GM21360 (cell line): ENCODE results near the gene ACRV1.
A peak's percentile ranks its signal among the peaks of the same experiment; 100 is the strongest.

Experiments
- ATAC-seq: cut with Tn5 transposase; IDR thresholded peaks from one replicate; pipeline ENCODE4 v1.9.1; 2021; ENCODE audit warnings: mild to moderate bottlenecking, moderate library complexity; ENCODE audit not compliant: unreplicated experiment

Gene ACRV1

DNA sequence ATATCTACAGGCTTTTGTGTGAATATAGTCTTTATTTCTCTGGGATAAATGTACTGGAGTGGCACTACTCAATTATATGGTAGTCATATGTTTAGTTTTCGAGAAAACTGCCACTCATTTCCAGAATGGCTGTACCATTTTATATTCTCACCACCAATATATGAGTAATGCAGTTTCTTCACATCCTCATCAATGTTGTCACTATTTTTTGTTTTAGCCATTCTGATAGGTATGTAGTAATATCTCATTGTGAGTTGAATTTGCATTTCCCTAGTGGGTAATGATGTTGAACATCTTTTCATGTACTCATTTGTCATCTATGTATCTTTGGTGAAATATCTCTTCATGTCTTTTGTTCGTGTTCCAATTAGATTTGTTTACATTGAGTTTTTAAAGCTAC, 18.0 kb downstream of the ACRV1 start:
- no peak for ATAC-seq

DNA sequence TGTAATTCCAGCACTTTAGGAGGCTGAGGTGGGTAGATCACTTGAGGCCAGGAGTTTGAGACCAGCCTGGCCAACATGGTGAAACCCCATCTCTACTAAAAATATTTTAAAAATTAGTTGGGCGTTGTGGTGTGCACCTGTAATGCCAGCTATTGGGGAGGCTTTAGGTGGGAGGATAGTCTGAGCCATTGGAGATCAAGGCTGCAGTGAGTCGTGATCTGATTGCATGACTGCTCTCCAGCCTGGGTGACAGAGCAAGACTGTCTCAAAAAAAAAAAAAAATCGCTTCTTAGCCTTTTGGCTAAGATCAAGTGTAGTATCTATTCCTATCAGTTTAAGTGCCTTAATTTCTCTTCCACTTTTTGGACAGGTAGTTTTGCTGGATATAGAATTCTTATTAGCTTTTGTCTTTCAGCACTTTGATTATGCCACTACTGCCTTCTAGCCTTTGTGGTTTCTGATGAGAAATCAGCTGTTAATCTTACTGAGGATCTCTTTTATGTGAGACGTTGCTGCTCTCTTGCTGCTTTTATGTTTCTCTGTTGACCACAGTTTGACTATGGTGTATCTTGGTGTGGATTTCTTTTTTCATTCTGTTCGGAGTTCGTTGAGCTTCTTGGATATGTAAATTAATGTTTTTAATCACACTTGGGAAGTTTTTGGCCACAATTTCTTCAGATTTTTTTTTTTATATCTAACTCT, 31.0 kb downstream of the ACRV1 start:
- ATAC-seq, result no peak

DNA sequence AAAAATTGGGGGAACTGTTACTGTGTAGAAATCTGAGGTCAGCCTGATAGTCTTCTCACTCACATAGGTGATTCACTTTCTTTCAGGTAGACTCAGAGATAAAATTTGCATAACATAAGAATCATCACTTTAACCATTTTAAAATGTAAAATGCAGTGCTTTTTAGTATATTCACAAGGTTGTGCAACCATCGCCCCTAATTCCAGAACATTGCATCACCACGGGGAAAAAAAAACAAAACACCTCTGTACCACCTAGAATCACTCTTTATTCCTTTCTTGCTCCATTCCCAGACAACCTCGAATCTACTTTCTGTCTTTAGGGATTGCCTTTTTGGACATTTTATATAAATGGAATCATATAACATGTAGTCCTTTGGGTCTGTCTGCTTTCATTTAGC, 34.8 kb downstream of the ACRV1 start:
- no peak for ATAC-seq

- no peak for ATAC-seq
Observed at GRCh38 chr11:125638315-125638714, 42.3 kb downstream of the ACRV1 start.

- ATAC-seq, result no peak
Observed at GRCh38 chr11:125637840-125638239, 42.8 kb downstream of the ACRV1 start.

- no peak for ATAC-seq
Observed at GRCh38 chr11:125627236-125627910, 53.3 kb downstream of the ACRV1 start.

GRCh38 chr11:125626288-125626950, 54.2 kb downstream of the ACRV1 start:
- peak; percentile 40 for ATAC-seq

GRCh38 chr11:125625630-125626287, 54.9 kb downstream of the ACRV1 start:
- peak; percentile 82 for ATAC-seq

DNA sequence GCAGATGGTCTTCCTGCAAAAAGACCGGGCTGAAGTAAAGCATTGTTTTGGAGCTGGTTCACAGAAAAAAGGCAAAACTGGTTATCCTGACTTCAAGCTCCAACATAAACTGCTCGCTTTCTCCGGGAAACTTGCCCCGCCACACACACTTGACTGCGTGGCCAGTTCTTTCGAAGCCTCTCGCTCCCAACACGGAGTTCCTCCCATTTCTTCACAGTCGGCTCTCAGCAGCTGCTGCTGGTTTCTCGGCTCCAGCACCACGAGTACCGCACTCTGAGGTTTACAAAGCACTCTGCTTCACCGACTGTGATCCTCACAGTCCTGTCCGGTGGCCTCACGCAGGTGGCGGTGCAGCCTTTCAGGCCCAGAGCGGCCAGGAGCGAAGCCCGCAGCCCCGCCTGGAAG, 55.4 kb downstream of the ACRV1 start:
- ATAC-seq, result no peak

- ATAC-seq, result no peak
Observed at GRCh38 chr11:125624756-125625213, 55.9 kb downstream of the ACRV1 start, which contains the start of gene CHEK1. Gene CHEK1, plus strand, starts transcription at chr11:125625163. Its CDS starts 1,606 bp downstream, at chr11:125626769.

DNA sequence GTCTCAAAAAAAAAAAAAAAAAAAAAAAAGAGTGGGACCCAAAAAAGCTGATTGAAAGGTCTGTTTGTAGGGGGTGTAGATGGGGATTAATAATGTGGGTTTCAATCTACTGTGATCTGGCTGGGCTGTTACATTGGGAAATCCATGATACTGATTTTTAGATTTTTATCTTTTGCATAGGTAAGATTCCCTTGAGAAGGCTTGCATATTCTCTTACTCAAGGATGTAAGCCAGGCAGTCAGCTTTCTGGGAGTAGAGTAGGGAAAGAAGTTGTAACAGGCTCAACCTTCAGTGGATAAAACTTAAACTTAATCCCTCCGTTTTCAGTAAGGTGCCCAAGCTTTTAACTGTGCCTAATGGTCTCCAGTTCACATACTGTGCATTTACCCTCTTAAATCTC, 57.6 kb downstream of the ACRV1 start:
- ATAC-seq, result no peak

GRCh38 chr11:125621995-125622394, 58.7 kb downstream of the ACRV1 start:
- no peak for ATAC-seq
